ENCODE data around the gene PLXNA4.

Gene PLXNA4

GRCh38 chr7:132250480-132251326, 325.6 kb downstream of the PLXNA4 start:
- Histone ChIP-seq H3K36me3 (ENCODE audit: control insufficient read depth, insufficient read depth, low read length) (no peaks in the 10 kb centered on the region), H3K4me1 (ENCODE audit: control insufficient read depth, insufficient read depth, low read length) (peaks cover 11% of the 10 kb centered on the region), H3K27me3 (ENCODE audit: control insufficient read depth, insufficient read depth, low read length) (no peaks in the 10 kb centered on the region), H3K4me3 (ENCODE audit: low read depth, low read length) (no peak overlapping the region), H3K9me3 (ENCODE audit: control insufficient read depth, insufficient read depth, low read length) (peaks cover under 1% of the 10 kb centered on the region), H3K9ac (ENCODE audit: low read depth, low read length) (no peak overlapping the region)

- Histone ChIP-seq H3K9me3 (ENCODE audit: control insufficient read depth, insufficient read depth, low read length) (peaks cover 4% of the 10 kb centered on the region), H3K4me3 (ENCODE audit: low read depth, low read length) (no peak overlapping the region), H3K4me1 (ENCODE audit: control insufficient read depth, insufficient read depth, low read length) (peaks cover 11% of the 10 kb centered on the region), H3K27me3 (ENCODE audit: control insufficient read depth, insufficient read depth, low read length) (no peaks in the 10 kb centered on the region), H3K36me3 (ENCODE audit: control insufficient read depth, insufficient read depth, low read length) (no peaks in the 10 kb centered on the region), H3K9ac (ENCODE audit: low read depth, low read length) (no peak overlapping the region)
Measured at GRCh38 chr7:132249256-132249971, 326.9 kb downstream of the PLXNA4 start.

GRCh38 chr7:132248841-132249240, 327.4 kb downstream of the PLXNA4 start:
- no peak overlapping the region for H3K4me3 ChIP-seq (ENCODE audit: low read depth, low read length)
- H3K36me3 ChIP-seq (ENCODE audit: control insufficient read depth, insufficient read depth, low read length), result no peaks in the 10 kb centered on the region
- H3K9ac ChIP-seq (ENCODE audit: low read depth, low read length), result no peak overlapping the region
- H3K4me1 ChIP-seq (ENCODE audit: control insufficient read depth, insufficient read depth, low read length), result peaks cover 11% of the 10 kb centered on the region
- peaks cover 4% of the 10 kb centered on the region for H3K9me3 ChIP-seq (ENCODE audit: control insufficient read depth, insufficient read depth, low read length)
- H3K27me3 ChIP-seq (ENCODE audit: control insufficient read depth, insufficient read depth, low read length), result no peaks in the 10 kb centered on the region

- Histone ChIP-seq H3K4me1 (ENCODE audit: control insufficient read depth, insufficient read depth, low read length) (peaks cover 11% of the 10 kb centered on the region), H3K36me3 (ENCODE audit: control insufficient read depth, insufficient read depth, low read length) (no peaks in the 10 kb centered on the region), H3K4me3 (ENCODE audit: low read depth, low read length) (no peak overlapping the region), H3K9me3 (ENCODE audit: control insufficient read depth, insufficient read depth, low read length) (peaks cover 4% of the 10 kb centered on the region), H3K9ac (ENCODE audit: low read depth, low read length) (no peak overlapping the region), H3K27me3 (ENCODE audit: control insufficient read depth, insufficient read depth, low read length) (no peaks in the 10 kb centered on the region)
Measured at GRCh38 chr7:132247995-132248618, 328.2 kb downstream of the PLXNA4 start.

- Histone ChIP-seq H3K9ac (ENCODE audit: low read depth, low read length) (no peak overlapping the region), H3K4me3 (ENCODE audit: low read depth, low read length) (no peak overlapping the region), H3K9me3 (ENCODE audit: control insufficient read depth, insufficient read depth, low read length) (peaks cover 4% of the 10 kb centered on the region), H3K36me3 (ENCODE audit: control insufficient read depth, insufficient read depth, low read length) (no peaks in the 10 kb centered on the region), H3K27me3 (ENCODE audit: control insufficient read depth, insufficient read depth, low read length) (no peaks in the 10 kb centered on the region), H3K4me1 (ENCODE audit: control insufficient read depth, insufficient read depth, low read length) (peaks cover 11% of the 10 kb centered on the region)
Measured at GRCh38 chr7:132246591-132246990, 329.7 kb downstream of the PLXNA4 start.

DNA sequence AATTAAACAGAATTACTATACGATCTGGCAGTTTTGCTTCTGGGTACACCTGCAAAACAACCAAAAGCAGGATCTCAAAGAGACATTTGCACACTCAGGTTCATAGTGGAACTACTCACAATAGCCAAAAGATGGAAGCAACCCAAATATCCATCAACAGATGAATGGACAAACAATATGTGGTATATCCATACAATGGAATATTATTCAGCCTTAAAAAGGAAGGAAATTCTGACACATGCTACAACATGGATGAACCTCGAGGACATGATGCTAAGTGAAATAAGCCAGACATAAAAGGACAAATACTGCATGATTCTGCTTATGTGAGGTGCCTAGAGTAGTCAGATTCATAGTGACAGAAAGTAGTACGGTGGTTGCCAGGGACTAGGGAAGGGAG, 330.7 kb downstream of the PLXNA4 start:
- Histone ChIP-seq H3K27me3 (ENCODE audit: control insufficient read depth, insufficient read depth, low read length) (no peaks in the 10 kb centered on the region), H3K4me3 (ENCODE audit: low read depth, low read length) (no peak overlapping the region), H3K36me3 (ENCODE audit: control insufficient read depth, insufficient read depth, low read length) (no peaks in the 10 kb centered on the region), H3K4me1 (ENCODE audit: control insufficient read depth, insufficient read depth, low read length) (peaks cover 11% of the 10 kb centered on the region), H3K9ac (ENCODE audit: low read depth, low read length) (no peak overlapping the region), H3K9me3 (ENCODE audit: control insufficient read depth, insufficient read depth, low read length) (peaks cover 4% of the 10 kb centered on the region)

DNA sequence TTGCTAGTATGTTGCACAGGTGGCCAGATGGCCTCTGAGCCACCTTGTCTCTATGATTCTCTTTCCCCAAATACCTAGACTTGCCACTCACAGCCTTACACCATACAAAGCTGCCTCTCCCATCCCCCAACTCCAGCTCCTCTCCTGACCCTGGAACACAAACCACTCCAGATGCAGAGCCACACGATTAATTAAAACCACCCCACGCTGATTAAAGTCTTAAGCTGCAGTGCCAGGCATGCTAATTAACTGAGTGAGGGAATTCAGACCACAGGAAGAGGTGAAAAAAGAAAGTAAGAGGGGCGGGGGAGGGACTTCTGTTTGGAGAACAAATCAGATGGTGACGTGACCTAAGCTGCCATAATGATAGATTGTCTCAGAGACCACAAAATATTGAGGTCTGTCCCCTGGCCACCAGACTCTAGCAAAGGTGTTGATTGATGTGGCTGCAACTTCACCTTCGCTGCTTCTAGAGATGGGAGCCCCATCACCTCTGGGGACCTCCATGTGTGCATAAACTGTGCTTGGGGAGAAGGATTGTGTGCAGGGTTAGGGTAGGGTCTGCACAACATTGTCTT, 331.3 kb downstream of the PLXNA4 start:
- no peaks in the 10 kb centered on the region for H3K36me3 ChIP-seq (ENCODE audit: control insufficient read depth, insufficient read depth, low read length)
- H3K9me3 ChIP-seq (ENCODE audit: control insufficient read depth, insufficient read depth, low read length), result peaks cover 4% of the 10 kb centered on the region
- no peaks in the 10 kb centered on the region for H3K27me3 ChIP-seq (ENCODE audit: control insufficient read depth, insufficient read depth, low read length)
- no peak overlapping the region for H3K4me3 ChIP-seq (ENCODE audit: low read depth, low read length)
- H3K4me1 ChIP-seq (ENCODE audit: control insufficient read depth, insufficient read depth, low read length), result peaks cover 9% of the 10 kb centered on the region
- no peak overlapping the region for H3K9ac ChIP-seq (ENCODE audit: low read depth, low read length)

DNA sequence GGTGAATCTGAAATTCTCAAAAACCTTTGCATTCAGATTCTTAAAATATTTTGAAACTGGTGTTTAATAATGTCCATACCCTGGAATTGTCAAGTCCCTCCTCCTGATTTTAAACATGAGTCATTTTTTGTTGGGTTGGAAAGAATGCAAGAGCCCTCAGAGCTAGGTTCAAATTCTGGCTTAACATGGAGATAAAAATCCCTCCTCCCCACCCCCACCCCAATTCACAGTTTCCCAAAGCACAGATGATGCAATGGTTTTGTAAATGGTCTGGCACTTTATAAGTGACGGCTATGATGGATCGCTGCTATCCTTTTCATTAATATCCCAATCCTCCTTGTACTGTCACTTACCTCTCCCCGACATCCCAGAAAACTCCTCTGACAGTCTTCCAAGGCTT, 332.8 kb downstream of the PLXNA4 start:
- Histone ChIP-seq H3K36me3 (ENCODE audit: control insufficient read depth, insufficient read depth, low read length) (no peaks in the 10 kb centered on the region), H3K4me3 (ENCODE audit: low read depth, low read length) (no peak overlapping the region), H3K4me1 (ENCODE audit: control insufficient read depth, insufficient read depth, low read length) (no peaks in the 10 kb centered on the region), H3K27me3 (ENCODE audit: control insufficient read depth, insufficient read depth, low read length) (no peaks in the 10 kb centered on the region), H3K9ac (ENCODE audit: low read depth, low read length) (no peak overlapping the region), H3K9me3 (ENCODE audit: control insufficient read depth, insufficient read depth, low read length) (peaks cover 4% of the 10 kb centered on the region)

DNA sequence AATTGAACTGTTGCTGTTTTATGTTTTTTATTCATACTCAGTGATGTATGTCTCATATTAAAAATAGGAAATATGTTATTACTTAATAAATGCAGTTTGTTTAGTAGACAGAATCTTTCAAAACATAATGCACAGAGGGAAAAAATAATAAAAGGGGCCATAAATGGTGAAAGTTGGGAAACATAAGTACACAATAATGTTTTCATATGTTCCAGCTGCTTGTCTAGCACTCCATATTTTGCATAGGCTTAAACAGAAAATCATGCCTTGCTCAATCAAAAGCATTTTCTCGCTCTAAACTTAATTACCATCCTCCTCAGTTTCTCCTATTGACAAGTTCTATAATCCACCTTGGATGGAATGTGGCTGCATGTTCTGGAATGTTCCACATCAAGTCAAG, 333.2 kb downstream of the PLXNA4 start:
- Histone ChIP-seq H3K9me3 (ENCODE audit: control insufficient read depth, insufficient read depth, low read length) (peaks cover 4% of the 10 kb centered on the region), H3K27me3 (ENCODE audit: control insufficient read depth, insufficient read depth, low read length) (no peaks in the 10 kb centered on the region), H3K4me1 (ENCODE audit: control insufficient read depth, insufficient read depth, low read length) (no peaks in the 10 kb centered on the region), H3K9ac (ENCODE audit: low read depth, low read length) (no peak overlapping the region), H3K4me3 (ENCODE audit: low read depth, low read length) (no peak overlapping the region), H3K36me3 (ENCODE audit: control insufficient read depth, insufficient read depth, low read length) (no peaks in the 10 kb centered on the region)

DNA sequence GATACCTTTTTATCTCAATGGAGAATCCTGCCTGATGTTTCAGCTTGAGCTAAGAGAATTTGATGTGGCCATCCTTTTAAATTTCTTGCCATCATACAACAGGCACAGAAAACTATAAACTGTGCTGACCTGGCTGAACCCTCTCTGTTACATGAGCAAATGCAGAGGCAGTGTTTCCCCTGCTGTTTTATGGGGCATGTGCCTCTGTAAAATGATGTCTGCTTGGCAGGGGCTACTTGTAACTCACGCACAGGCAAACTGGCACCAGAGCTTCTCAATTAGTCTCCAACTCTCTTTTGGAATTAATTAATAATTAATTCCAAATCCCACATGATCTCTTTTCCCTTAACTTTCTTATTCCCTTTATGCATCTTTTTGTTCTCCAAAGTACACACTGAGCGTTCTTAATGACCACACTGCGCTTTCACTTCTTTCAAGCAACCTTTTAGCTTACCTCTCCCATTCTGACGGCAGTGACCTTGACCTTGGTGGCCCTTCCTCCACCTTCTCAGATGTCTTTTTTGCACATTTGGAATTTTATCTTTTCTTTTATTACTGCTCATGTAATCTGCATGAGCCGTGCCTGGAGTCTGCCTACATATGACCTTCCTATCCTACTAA, 334.0 kb downstream of the PLXNA4 start:
- H3K9me3 ChIP-seq (ENCODE audit: control insufficient read depth, insufficient read depth, low read length), result peaks cover 4% of the 10 kb centered on the region
- H3K4me1 ChIP-seq (ENCODE audit: control insufficient read depth, insufficient read depth, low read length), result no peaks in the 10 kb centered on the region
- H3K9ac ChIP-seq (ENCODE audit: low read depth, low read length), result no peak overlapping the region
- H3K27me3 ChIP-seq (ENCODE audit: control insufficient read depth, insufficient read depth, low read length), result no peaks in the 10 kb centered on the region
- no peaks in the 10 kb centered on the region for H3K36me3 ChIP-seq (ENCODE audit: control insufficient read depth, insufficient read depth, low read length)
- no peak overlapping the region for H3K4me3 ChIP-seq (ENCODE audit: low read depth, low read length)

GRCh38 chr7:132240821-132241422, 335.3 kb downstream of the PLXNA4 start:
- no peak overlapping the region for H3K9ac ChIP-seq (ENCODE audit: low read depth, low read length)
- H3K4me3 ChIP-seq (ENCODE audit: low read depth, low read length), result no peak overlapping the region
- peaks cover 4% of the 10 kb centered on the region for H3K9me3 ChIP-seq (ENCODE audit: control insufficient read depth, insufficient read depth, low read length)
- H3K36me3 ChIP-seq (ENCODE audit: control insufficient read depth, insufficient read depth, low read length), result no peaks in the 10 kb centered on the region
- H3K4me1 ChIP-seq (ENCODE audit: control insufficient read depth, insufficient read depth, low read length), result no peaks in the 10 kb centered on the region
- no peaks in the 10 kb centered on the region for H3K27me3 ChIP-seq (ENCODE audit: control insufficient read depth, insufficient read depth, low read length)
